IPS-NIHi7 (cell line): ENCODE data around the gene SPATA45.
"Not testable (repeated sequence)": the region's sequence is repeated elsewhere in the genome, so short reads cannot be mapped to it uniquely, and the experiment has no call there.

Source experiments
- DNase-seq: peaks from one replicate; pipeline ENCODE4 v3.0.0; 2012; ENCODE audit warnings: mixed read lengths; ENCODE audit errors: extremely low spot score

Gene SPATA45

GRCh38 chr1:212847549-212847948 is at the start of gene SPATA45:
Gene SPATA45 (minus strand): TSS chr1:212847649. CDS start chr1:212836149, 11,500 bp downstream.
- DNase-seq: no peak

GRCh38 chr1:212892108-212892507 is 44.7 kb upstream of the SPATA45 start:
- DNase-seq: no peak

- DNase-seq: no peak
These were observed 37.1 kb upstream of the SPATA45 start for GRCh38 chr1:212884592-212884991.

- DNase-seq: no peak
These were observed 32.7 kb upstream of the SPATA45 start for GRCh38 chr1:212879947-212880690.

GRCh38 chr1:212878418-212878817 is 31.0 kb upstream of the SPATA45 start:
- no peak for DNase-seq

- DNase-seq: no peak
These were observed 26.1 kb upstream of the SPATA45 start for GRCh38 chr1:212873518-212873917.

GRCh38 chr1:212871976-212872375 is 24.5 kb upstream of the SPATA45 start:
- no peak for DNase-seq

GRCh38 chr1:212867192-212867591 is 19.7 kb upstream of the SPATA45 start:
- DNase-seq: no peak

- no peak for DNase-seq
These were observed 16.8 kb upstream of the SPATA45 start for GRCh38 chr1:212864201-212864600.

- DNase-seq: not testable (repeated sequence)
These were observed 15.9 kb upstream of the SPATA45 start for GRCh38 chr1:212863345-212863744.

- no peak for DNase-seq
These were observed 14.8 kb upstream of the SPATA45 start for GRCh38 chr1:212862111-212862690.

GRCh38 chr1:212860713-212861581 is 13.5 kb upstream of the SPATA45 start:
- peak; percentile 18 for DNase-seq

- peak; percentile 29 for DNase-seq
These were observed 11.2 kb upstream of the SPATA45 start for GRCh38 chr1:212858461-212859265.

GRCh38 chr1:212857992-212858460 is 10.6 kb upstream of the SPATA45 start, which contains the start of gene FLVCR1:
Gene FLVCR1 (plus strand): TSS chr1:212858275. CDS start chr1:212858453, 178 bp downstream.
- peak; percentile 99 for DNase-seq

- DNase-seq: no peak
These were observed 9.3 kb upstream of the SPATA45 start for GRCh38 chr1:212856755-212857154.

- DNase-seq: no peak
These were observed 6.2 kb upstream of the SPATA45 start for GRCh38 chr1:212853658-212854057.

- DNase-seq: peak; percentile 67
These were observed 4.7 kb upstream of the SPATA45 start for GRCh38 chr1:212852105-212852688.

GRCh38 chr1:212844521-212844920 is 2.9 kb downstream of the SPATA45 start:
- DNase-seq: not testable (repeated sequence)

GRCh38 chr1:212838145-212838544 is 9.3 kb downstream of the SPATA45 start:
- DNase-seq: no peak

- not testable (repeated sequence) for DNase-seq
These were observed 13.9 kb downstream of the SPATA45 start for GRCh38 chr1:212833211-212834207.
